HCT116 (cell line): ENCODE data around the gene NGRN. TPM values are rescaled to one million over a fixed set of nuclear protein-coding genes. Genes with fewer than 3 reads are reported as not detected.

ENCODE experiments used
- ATAC-seq: fragments of 200-7000 bp; cut with Tn5 transposase; 2 replicates; pipeline ENCODE4 v1.9.1; 2020; ENCODE audit warnings: mild to moderate bottlenecking, moderate library complexity
- BruUV-seq: library from RNA; stranded (reverse); fragments of 400-500 nt; replicated peaks from 2 replicates; lab custom pipeline; 2021; lab: Mats Ljungman, UMichigan
- CTCF ChIA-PET: fragments of 300-600 bp; sonication (Branson Sonifier 250); formaldehyde crosslinking; loops from one replicate; lab custom pipeline; 2021; ENCODE audit warnings: antibody characterized with exemption; lab: Charles Lee
- POLR2A ChIA-PET: fragments of 300-600, 350-600 bp; sonication (Branson Sonifier 250); formaldehyde crosslinking; loops from one replicate; lab custom pipeline; 2021; ENCODE audit warnings: antibody characterized with exemption; lab: Charles Lee
- RAD21 ChIA-PET, 2 experiments: fragments of 300-600 bp; sonication (Branson Sonifier 250); formaldehyde crosslinking; loops; one replicate each; lab custom pipeline; 2023; ENCODE audit warnings: low total read pairs in 2 of 2; ENCODE audit not compliant: uncharacterized antibody in 2 of 2, unreplicated experiment in 2 of 2, low non-redundant PET in 1 of 2; lab: Charles Lee
- DNase-seq: peaks from one replicate; pipeline ENCODE4 v3.0.0-alpha.2; 2010; ENCODE audit warnings: low read depth, low spot score
- H2AFZ ChIP-seq: fragments of 200-600 bp; shearing (Covaris generic), sonication (generic); 2 replicates; pipeline ENCODE4 v1.6.1; 2017; ENCODE audit warnings: low read depth, mixed run types, mixed read lengths, antibody characterized with exemption, low read length; ENCODE audit not compliant: poor library complexity, severe bottlenecking
- H3K27ac ChIP-seq: 2 replicates; pipeline ENCODE4 v1.5.1; 2012; ENCODE audit warnings: low read depth, low read length
- H3K27me3 ChIP-seq: fragments of 200-600 bp; sonication (generic); 2 replicates; pipeline ENCODE4 v1.6.1; 2016; ENCODE audit warnings: mixed run types, low read length, mixed read lengths; ENCODE audit not compliant: insufficient read depth
- H3K36me3 ChIP-seq, 2 experiments: fragments of 200-500 bp in 1 of 2; fragments of 200-600 bp in 1 of 2; sonication (Bioruptor generic) in 1 of 2; sonication (generic) in 1 of 2; 2 replicates each; pipeline versions ENCODE4 v1.5.1 to v1.6.1; 2014 to 2016; ENCODE audit warnings: low read length in 2 of 2, inconsistent platforms in 1 of 2, mixed read lengths in 1 of 2, mixed run types in 1 of 2; ENCODE audit not compliant: insufficient read depth in 2 of 2, control insufficient read depth in 1 of 2
- H3K4me1 ChIP-seq, 2 experiments: fragments of 200-600 bp in 1 of 2; sonication (generic) in 1 of 2; 2 replicates each; pipeline versions ENCODE4 v1.5.1 to v1.6.1; 2012 to 2017; ENCODE audit warnings: low read length in 2 of 2, inconsistent platforms in 1 of 2, mild to moderate bottlenecking in 1 of 2, mixed read lengths in 1 of 2, mixed run types in 1 of 2, moderate library complexity in 1 of 2; ENCODE audit not compliant: insufficient read depth in 2 of 2, control insufficient read depth in 1 of 2
- H3K4me2 ChIP-seq: fragments of 200-600 bp; sonication (generic); 2 replicates; pipeline ENCODE4 v1.6.1; 2017; ENCODE audit warnings: mixed run types, low read length, mixed read lengths
- H3K4me3 ChIP-seq, 2 experiments: fragments of 200-600 bp in 1 of 2; sonication (generic) in 1 of 2; replicated peaks in 1 of 2; 2 replicates each; pipeline ENCODE4 v1.5.1; 2011 to 2016; ENCODE audit warnings: low read length in 2 of 2, control low read depth in 1 of 2, low read depth in 1 of 2, mild to moderate bottlenecking in 1 of 2, mixed read lengths in 1 of 2, mixed run types in 1 of 2
- H3K79me2 ChIP-seq: fragments of 200-600 bp; sonication (generic); 2 replicates; pipeline ENCODE4 v1.6.1; 2017; ENCODE audit warnings: mild to moderate bottlenecking, mixed run types, low read length, moderate library complexity, mixed read lengths; ENCODE audit not compliant: insufficient read depth
- H3K9ac ChIP-seq: fragments of 200-600 bp; sonication (generic); 2 replicates; pipeline ENCODE4 v1.6.1; 2016; ENCODE audit warnings: low read length, mixed read lengths
- H3K9me2 ChIP-seq: fragments of 200-600 bp; sonication (generic), shearing (Covaris generic); 2 replicates; pipeline ENCODE4 v1.6.1; 2017; ENCODE audit warnings: mixed run types, mild to moderate bottlenecking, moderate library complexity; ENCODE audit not compliant: insufficient read depth
- H3K9me3 ChIP-seq, 2 experiments: fragments of 200-500 bp in 1 of 2; fragments of 200-600 bp in 1 of 2; sonication (Bioruptor generic) in 1 of 2; sonication (generic) in 1 of 2; 2 replicates each; pipeline ENCODE4 v1.6.1; 2014 to 2017; ENCODE audit warnings: low read length in 2 of 2, mixed read lengths in 2 of 2, inconsistent platforms in 1 of 2, low read depth in 1 of 2, mild to moderate bottlenecking in 1 of 2, mixed run types in 1 of 2, moderate library complexity in 1 of 2; ENCODE audit not compliant: control insufficient read depth in 1 of 2, insufficient read depth in 1 of 2
- H4K20me1 ChIP-seq: fragments of 200-600 bp; sonication (generic), shearing (Covaris generic); 2 replicates; pipeline ENCODE4 v1.6.1; 2017; ENCODE audit warnings: mixed run types, mild to moderate bottlenecking, moderate library complexity; ENCODE audit not compliant: insufficient read depth
- CEBPB ChIP-seq: IDR thresholded peaks from 2 replicates; pipeline ENCODE4 v1.6.1; 2012; ENCODE audit warnings: low read depth
- EGR1 ChIP-seq: IDR thresholded peaks from 2 replicates; pipeline ENCODE4 v1.6.1; 2012; ENCODE audit warnings: low read depth
- ELF1 ChIP-seq: IDR thresholded peaks from 2 replicates; pipeline ENCODE4 v1.6.1; 2012; ENCODE audit warnings: low read depth, borderline replicate concordance
- EZH2 ChIP-seq: fragments of 200-600 bp; sonication (generic); IDR thresholded peaks from 2 replicates; pipeline ENCODE4 v1.6.1; 2017; ENCODE audit warnings: antibody characterized with exemption, mixed run types
- EZH2phosphoT487 ChIP-seq: fragments of 200-600 bp; IDR thresholded peaks from 2 replicates; pipeline ENCODE4 v1.6.1; 2018; ENCODE audit warnings: antibody characterized with exemption, borderline replicate concordance
- FOSL1 ChIP-seq: IDR thresholded peaks from 2 replicates; pipeline ENCODE4 v1.6.1; 2012; ENCODE audit warnings: low read depth
- POLR2A ChIP-seq: IDR thresholded peaks from 2 replicates; pipeline ENCODE4 v1.7.0; 2011; ENCODE audit warnings: borderline replicate concordance; ENCODE audit not compliant: insufficient read depth, insufficient read length; ENCODE audit errors: extremely low read depth
- RAD21 ChIP-seq: IDR thresholded peaks from 2 replicates; pipeline ENCODE4 v1.6.1; 2012; ENCODE audit warnings: low read depth, mild to moderate bottlenecking
- SIN3A ChIP-seq: IDR thresholded peaks from 2 replicates; pipeline ENCODE4 v1.6.1; 2012; ENCODE audit warnings: low read depth
- SP1 ChIP-seq: IDR thresholded peaks from 2 replicates; pipeline ENCODE4 v1.6.1; 2012; ENCODE audit warnings: low read depth
- TCF7L2 ChIP-seq: IDR thresholded peaks from 2 replicates; pipeline ENCODE4 v1.7.0; 2011; ENCODE audit warnings: borderline replicate concordance, inconsistent platforms; ENCODE audit not compliant: insufficient read depth, insufficient read length; ENCODE audit errors: extremely low read depth
- YY1 ChIP-seq: IDR thresholded peaks from 2 replicates; pipeline ENCODE4 v1.6.1; 2011; ENCODE audit warnings: low read length, low read depth, moderate library complexity, mild to moderate bottlenecking; ENCODE audit not compliant: insufficient replicate concordance; ENCODE audit errors: extremely low read depth
- ZFX ChIP-seq: fragments of 450-650 bp; IDR thresholded peaks from 2 replicates; pipeline ENCODE4 v1.6.1; 2017
- intact Hi-C: fragments of 100-400 bp; cut with micrococcal nuclease; formaldehyde crosslinking; loops from 2 replicates; pipeline ENCODE4 v1.10.0; 2022
- total RNA-seq: library from RNA; stranded (reverse); gene quantifications from one replicate; pipeline ENCODE4 v1.2.1, GENCODE V29; 2021; ENCODE audit not compliant: unreplicated experiment
- TF ChIP-seq, protein P1 (sequence below): IDR thresholded peaks from 2 replicates; pipeline ENCODE4 v1.6.1; 2012; ENCODE audit warnings: low read depth
- TF ChIP-seq, protein P2 (sequence below): IDR thresholded peaks from 2 replicates; pipeline ENCODE4 v1.6.1; 2011; ENCODE audit warnings: mild to moderate bottlenecking, low read length, moderate library complexity; ENCODE audit not compliant: insufficient replicate concordance; ENCODE audit errors: extremely low read depth
- TF ChIP-seq, protein P3 (sequence below), 3 experiments: fragments of 200-600 bp in 1 of 3; sonication (generic) in 1 of 3; IDR thresholded peaks in 2 of 3; conservative IDR thresholded peaks in 1 of 3; 2 replicates each; pipeline ENCODE4 v1.5.1; 2012 to 2017; ENCODE audit warnings: low read depth in 2 of 3, low read length in 2 of 3, antibody characterized with exemption in 1 of 3, borderline replicate concordance in 1 of 3, control low read depth in 1 of 3, mild to moderate bottlenecking in 1 of 3, mixed read lengths in 1 of 3, mixed run types in 1 of 3, moderate library complexity in 1 of 3; ENCODE audit not compliant: insufficient read depth in 1 of 3

NGRN gene
- total RNA-seq, 1 experiment from 2014 or later, result 72.7 TPM

DNA sequence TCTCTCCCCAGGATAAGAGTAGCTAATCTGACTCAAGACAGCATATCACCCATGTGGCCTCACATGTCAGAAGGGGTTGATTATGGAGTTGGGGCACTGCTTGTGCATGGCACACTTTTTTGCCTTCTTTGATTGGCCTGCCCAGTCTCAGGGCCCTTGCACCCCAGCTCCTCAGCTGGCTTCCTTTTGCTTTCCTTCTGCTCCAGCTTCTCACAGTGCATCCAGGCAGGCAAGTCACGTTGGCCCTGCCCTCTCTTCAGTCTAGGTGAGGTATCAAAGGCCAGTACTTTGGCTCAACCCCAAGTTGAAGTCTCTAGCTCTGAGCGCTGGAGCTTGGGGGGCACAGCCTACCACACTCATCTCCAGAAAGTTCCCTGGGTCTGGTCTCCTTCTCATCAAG, 42.2 kb downstream of the NGRN start (continued):
- TF ChIP-seq ZFX (no peak), CEBPB (no peak), RAD21 (no peak), TCF7L2 (no peak), ELF1 (no peak)

DNA sequence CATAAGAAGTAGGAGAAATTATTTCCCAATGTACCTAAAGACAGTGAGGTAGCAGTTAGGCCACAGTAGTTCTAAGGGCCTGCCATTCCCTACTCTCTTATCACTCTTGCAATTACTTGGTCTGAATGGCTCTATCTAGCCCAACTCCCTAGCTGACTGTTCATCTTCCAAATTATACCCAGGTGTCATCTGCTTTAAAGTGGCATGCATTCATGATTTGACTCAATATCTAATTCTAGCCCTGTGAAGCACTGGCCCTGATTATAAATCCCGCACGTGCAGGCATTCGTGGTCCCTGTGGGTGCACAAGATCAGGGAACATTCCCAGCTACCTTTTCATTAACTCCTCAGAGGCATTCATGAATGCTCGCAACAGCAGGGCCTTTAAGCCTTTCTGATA, 43.5 kb downstream of the NGRN start:
- RAD21 ChIA-PET, result no interaction called here
- Histone ChIP-seq H3K4me3 (no peak overlapping the region), H3K4me2 (no peak overlapping the region), H3K27me3 (no peaks in the 10 kb centered on the region), H3K36me3 (no peaks in the 10 kb centered on the region), H3K9me2 (no peaks in the 10 kb centered on the region), H4K20me1 (no peaks in the 10 kb centered on the region), H3K4me1 (no peaks in the 10 kb centered on the region; a peak in 1 of 4 replicates), H3K9ac (no peak overlapping the region), H3K27ac (no peak overlapping the region), H3K9me3 (no peaks in the 10 kb centered on the region), H2AFZ (no peak overlapping the region), H3K79me2 (no peaks in the 10 kb centered on the region)
- no peak for ATAC-seq
- POLR2A ChIA-PET, result no interaction called here
- no peak for DNase-seq
- CTCF ChIA-PET, result no interaction called here
- no peak for TF ChIP-seq EZH2
- no peak for TF ChIP-seq EGR1
- no peak for TF ChIP-seq RAD21
- TF ChIP-seq FOSL1, result no peak
- no peak for TF ChIP-seq POLR2A
- no peak for TF ChIP-seq CEBPB
- TF ChIP-seq, protein P1, sequence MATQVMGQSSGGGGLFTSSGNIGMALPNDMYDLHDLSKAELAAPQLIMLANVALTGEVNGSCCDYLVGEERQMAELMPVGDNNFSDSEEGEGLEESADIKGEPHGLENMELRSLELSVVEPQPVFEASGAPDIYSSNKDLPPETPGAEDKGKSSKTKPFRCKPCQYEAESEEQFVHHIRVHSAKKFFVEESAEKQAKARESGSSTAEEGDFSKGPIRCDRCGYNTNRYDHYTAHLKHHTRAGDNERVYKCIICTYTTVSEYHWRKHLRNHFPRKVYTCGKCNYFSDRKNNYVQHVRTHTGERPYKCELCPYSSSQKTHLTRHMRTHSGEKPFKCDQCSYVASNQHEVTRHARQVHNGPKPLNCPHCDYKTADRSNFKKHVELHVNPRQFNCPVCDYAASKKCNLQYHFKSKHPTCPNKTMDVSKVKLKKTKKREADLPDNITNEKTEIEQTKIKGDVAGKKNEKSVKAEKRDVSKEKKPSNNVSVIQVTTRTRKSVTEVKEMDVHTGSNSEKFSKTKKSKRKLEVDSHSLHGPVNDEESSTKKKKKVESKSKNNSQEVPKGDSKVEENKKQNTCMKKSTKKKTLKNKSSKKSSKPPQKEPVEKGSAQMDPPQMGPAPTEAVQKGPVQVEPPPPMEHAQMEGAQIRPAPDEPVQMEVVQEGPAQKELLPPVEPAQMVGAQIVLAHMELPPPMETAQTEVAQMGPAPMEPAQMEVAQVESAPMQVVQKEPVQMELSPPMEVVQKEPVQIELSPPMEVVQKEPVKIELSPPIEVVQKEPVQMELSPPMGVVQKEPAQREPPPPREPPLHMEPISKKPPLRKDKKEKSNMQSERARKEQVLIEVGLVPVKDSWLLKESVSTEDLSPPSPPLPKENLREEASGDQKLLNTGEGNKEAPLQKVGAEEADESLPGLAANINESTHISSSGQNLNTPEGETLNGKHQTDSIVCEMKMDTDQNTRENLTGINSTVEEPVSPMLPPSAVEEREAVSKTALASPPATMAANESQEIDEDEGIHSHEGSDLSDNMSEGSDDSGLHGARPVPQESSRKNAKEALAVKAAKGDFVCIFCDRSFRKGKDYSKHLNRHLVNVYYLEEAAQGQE, result no peak
- TF ChIP-seq SIN3A, result no peak
- TF ChIP-seq, protein P2, sequence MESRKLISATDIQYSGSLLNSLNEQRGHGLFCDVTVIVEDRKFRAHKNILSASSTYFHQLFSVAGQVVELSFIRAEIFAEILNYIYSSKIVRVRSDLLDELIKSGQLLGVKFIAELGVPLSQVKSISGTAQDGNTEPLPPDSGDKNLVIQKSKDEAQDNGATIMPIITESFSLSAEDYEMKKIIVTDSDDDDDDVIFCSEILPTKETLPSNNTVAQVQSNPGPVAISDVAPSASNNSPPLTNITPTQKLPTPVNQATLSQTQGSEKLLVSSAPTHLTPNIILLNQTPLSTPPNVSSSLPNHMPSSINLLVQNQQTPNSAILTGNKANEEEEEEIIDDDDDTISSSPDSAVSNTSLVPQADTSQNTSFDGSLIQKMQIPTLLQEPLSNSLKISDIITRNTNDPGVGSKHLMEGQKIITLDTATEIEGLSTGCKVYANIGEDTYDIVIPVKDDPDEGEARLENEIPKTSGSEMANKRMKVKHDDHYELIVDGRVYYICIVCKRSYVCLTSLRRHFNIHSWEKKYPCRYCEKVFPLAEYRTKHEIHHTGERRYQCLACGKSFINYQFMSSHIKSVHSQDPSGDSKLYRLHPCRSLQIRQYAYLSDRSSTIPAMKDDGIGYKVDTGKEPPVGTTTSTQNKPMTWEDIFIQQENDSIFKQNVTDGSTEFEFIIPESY, result no peak
- TF ChIP-seq YY1, result no peak
- no peak for TF ChIP-seq ZFX
- no peak for TF ChIP-seq SP1
- no peak for TF ChIP-seq TCF7L2
- TF ChIP-seq EZH2phosphoT487, result no peak
- no peak for TF ChIP-seq ELF1
- TF ChIP-seq, protein P3, sequence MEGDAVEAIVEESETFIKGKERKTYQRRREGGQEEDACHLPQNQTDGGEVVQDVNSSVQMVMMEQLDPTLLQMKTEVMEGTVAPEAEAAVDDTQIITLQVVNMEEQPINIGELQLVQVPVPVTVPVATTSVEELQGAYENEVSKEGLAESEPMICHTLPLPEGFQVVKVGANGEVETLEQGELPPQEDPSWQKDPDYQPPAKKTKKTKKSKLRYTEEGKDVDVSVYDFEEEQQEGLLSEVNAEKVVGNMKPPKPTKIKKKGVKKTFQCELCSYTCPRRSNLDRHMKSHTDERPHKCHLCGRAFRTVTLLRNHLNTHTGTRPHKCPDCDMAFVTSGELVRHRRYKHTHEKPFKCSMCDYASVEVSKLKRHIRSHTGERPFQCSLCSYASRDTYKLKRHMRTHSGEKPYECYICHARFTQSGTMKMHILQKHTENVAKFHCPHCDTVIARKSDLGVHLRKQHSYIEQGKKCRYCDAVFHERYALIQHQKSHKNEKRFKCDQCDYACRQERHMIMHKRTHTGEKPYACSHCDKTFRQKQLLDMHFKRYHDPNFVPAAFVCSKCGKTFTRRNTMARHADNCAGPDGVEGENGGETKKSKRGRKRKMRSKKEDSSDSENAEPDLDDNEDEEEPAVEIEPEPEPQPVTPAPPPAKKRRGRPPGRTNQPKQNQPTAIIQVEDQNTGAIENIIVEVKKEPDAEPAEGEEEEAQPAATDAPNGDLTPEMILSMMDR (IDR thresholded peaks at IDR 0.05 in 2 of 3, conservative IDR thresholded peaks at IDR 0.05 in 1 of 3; ENCODE audit: borderline replicate concordance in 1 of 3, insufficient read depth in 1 of 3, low read depth in 2 of 3, low read length in 2 of 3), result no peak
- intact Hi-C loops, result no loop called here
- no TSS peak for BruUV-seq
